Smooth muscle cell (in vitro differentiated cells): Measurements from ENCODE around the gene CCDC69. TPM values are rescaled to one million over a fixed set of nuclear protein-coding genes. Genes with fewer than 3 reads are reported as not detected.

ENCODE experiments used
- DNase-seq: peaks from one replicate; lab custom pipeline; 2025; ENCODE audit not compliant: unreplicated experiment; lab: John Stamatoyannopoulos, UW
- H2AFZ ChIP-seq: fragments of 200-600 bp; sonication (generic); 2 replicates; pipeline ENCODE4 v1.6.0; 2016; ENCODE audit warnings: antibody characterized with exemption, low read depth, mild to moderate bottlenecking
- H3F3A ChIP-seq: fragments of 200-600 bp; sonication (generic); 2 replicates; pipeline ENCODE4 v1.6.0; 2017; ENCODE audit warnings: antibody characterized with exemption, low read depth
- H3K27ac ChIP-seq: fragments of 200-600 bp; sonication (generic); 2 replicates; pipeline ENCODE4 v1.5.1; 2016; ENCODE audit warnings: low read depth, mild to moderate bottlenecking
- H3K27me3 ChIP-seq: fragments of 200-600 bp; sonication (generic); 2 replicates; pipeline ENCODE4 v1.6.1; 2016; ENCODE audit warnings: low read depth, mild to moderate bottlenecking
- H3K36me3 ChIP-seq: fragments of 200-600 bp; sonication (generic); 2 replicates; pipeline ENCODE4 v1.5.1; 2016; ENCODE audit warnings: low read depth
- H3K4me1 ChIP-seq: fragments of 200-600 bp; sonication (generic); 2 replicates; pipeline ENCODE4 v1.5.1; 2016; ENCODE audit warnings: low read depth
- H3K4me2 ChIP-seq: fragments of 200-600 bp; sonication (generic); 2 replicates; pipeline ENCODE4 v1.6.0; 2016; ENCODE audit warnings: mild to moderate bottlenecking
- H3K4me3 ChIP-seq: fragments of 200-600 bp; sonication (generic); 2 replicates; pipeline ENCODE4 v1.5.1; 2016; ENCODE audit warnings: mild to moderate bottlenecking
- H3K79me2 ChIP-seq: fragments of 200-600 bp; sonication (generic); 2 replicates; pipeline ENCODE4 v1.6.0; 2016; ENCODE audit warnings: low read depth, mild to moderate bottlenecking
- H3K9ac ChIP-seq: fragments of 200-600 bp; sonication (generic); 2 replicates; pipeline ENCODE4 v1.6.0; 2016; ENCODE audit warnings: low read depth
- H3K9me3 ChIP-seq: fragments of 200-600 bp; sonication (generic); replicated peaks from 2 replicates; pipeline ENCODE4 v1.5.1; 2016; ENCODE audit warnings: low read depth
- H4K20me1 ChIP-seq: fragments of 200-600 bp; sonication (generic); 2 replicates; pipeline ENCODE4 v1.6.0; 2016; ENCODE audit warnings: low read depth
- CTCF ChIP-seq: fragments of 200-600 bp; sonication (generic); IDR thresholded peaks from 2 replicates; pipeline ENCODE4 v1.5.1; 2017; ENCODE audit warnings: borderline replicate concordance, mild to moderate bottlenecking, antibody characterized with exemption; ENCODE audit not compliant: insufficient read depth, poor library complexity, severe bottlenecking
- WGBS: methylation state at CpG from one replicate; pipeline ENCODE4 v1.1.7; 2016; ENCODE audit warnings: low lambda C conversion rate; 5-methylcytosine and 5-hydroxymethylcytosine counted together
- polyA plus RNA-seq: library from polyadenylated mRNA; unstranded; fragments of >200 nt; fragmentation: Nextera tagmentation; extraction: Ambion mirVana; gene quantifications from 2 replicates; pipeline ENCODE4 v1.2.1, GENCODE V29; 2016
- total RNA-seq: library from RNA; depleted of rRNA; stranded (reverse); fragments of >200 nt; gene quantifications from 2 replicates; pipeline ENCODE4 v1.2.3, GENCODE V29; 2014

Gene CCDC69
- total and polyA plus RNA-seq, 2 experiments from 2014 or later = 1.1 to 1.2 TPM

- Histone ChIP-seq H3K4me3 (no peak overlapping the region), H2AFZ (no peak overlapping the region), H3K4me1 (peaks cover 4% of the 10 kb centered on the region), H3K36me3 (no peaks in the 10 kb centered on the region), H3K4me2 (no peak overlapping the region), H4K20me1 (no peaks in the 10 kb centered on the region), H3K27me3 (no peaks in the 10 kb centered on the region), H3K27ac (no peak overlapping the region), H3F3A (no peaks in the 10 kb centered on the region), H3K9me3 (no peaks in the 10 kb centered on the region), H3K79me2 (no peaks in the 10 kb centered on the region), H3K9ac (no peak overlapping the region)
- DNase-seq = no peak
- WGBS = 44% methylated on average over 11 of the region's 11 CpGs
- no peak for TF ChIP-seq CTCF
Measured at GRCh38 chr5:151267491-151268260, 43.8 kb upstream of the CCDC69 start.

- no peaks in the 10 kb centered on the region for H3K9me3 ChIP-seq
- no peaks in the 10 kb centered on the region for H3K27me3 ChIP-seq
- no peaks in the 10 kb centered on the region for H3K79me2 ChIP-seq
- WGBS = 71% methylated on average over 1 of the region's 1 CpG
- no peak for DNase-seq
- H4K20me1 ChIP-seq = no peaks in the 10 kb centered on the region
- H3F3A ChIP-seq = no peaks in the 10 kb centered on the region
- H3K4me1 ChIP-seq = no peaks in the 10 kb centered on the region
- no peak overlapping the region for H2AFZ ChIP-seq
- no peak overlapping the region for H3K9ac ChIP-seq
- no peak overlapping the region for H3K4me3 ChIP-seq
- H3K36me3 ChIP-seq = no peaks in the 10 kb centered on the region
- no peak for TF ChIP-seq CTCF
- peak overlapping the region; percentile 57 for H3K27ac ChIP-seq
- no peak overlapping the region for H3K4me2 ChIP-seq
Measured at GRCh38 chr5:151264113-151264512, 40.2 kb upstream of the CCDC69 start.

- no peak overlapping the region for H2AFZ ChIP-seq
- H3K36me3 ChIP-seq = no peaks in the 10 kb centered on the region
- no peaks in the 10 kb centered on the region for H4K20me1 ChIP-seq
- no peak overlapping the region for H3K4me3 ChIP-seq
- TF ChIP-seq CTCF = no peak
- no peak for DNase-seq
- no peaks in the 10 kb centered on the region for H3K27me3 ChIP-seq
- H3K9me3 ChIP-seq = no peaks in the 10 kb centered on the region
- WGBS = 84% methylated on average over 3 of the region's 3 CpGs
- H3K9ac ChIP-seq = no peak overlapping the region
- no peak overlapping the region for H3K4me2 ChIP-seq
- no peaks in the 10 kb centered on the region for H3K4me1 ChIP-seq
- H3K79me2 ChIP-seq = no peaks in the 10 kb centered on the region
- H3K27ac ChIP-seq = no peak overlapping the region
- H3F3A ChIP-seq = no peaks in the 10 kb centered on the region
Measured at GRCh38 chr5:151262532-151262931, 38.6 kb upstream of the CCDC69 start.

GRCh38 chr5:151259931-151260330 lies 36.0 kb upstream of the CCDC69 start:
- Histone ChIP-seq H3K79me2 (peaks cover 7% of the 10 kb centered on the region), H3K4me2 (no peak overlapping the region), H3K4me1 (no peaks in the 10 kb centered on the region), H3K27ac (no peak overlapping the region), H3K9ac (no peak overlapping the region), H3F3A (no peaks in the 10 kb centered on the region), H3K4me3 (no peak overlapping the region), H3K9me3 (no peaks in the 10 kb centered on the region), H3K27me3 (no peaks in the 10 kb centered on the region), H2AFZ (no peak overlapping the region), H4K20me1 (no peaks in the 10 kb centered on the region), H3K36me3 (no peaks in the 10 kb centered on the region)
- no peak for TF ChIP-seq CTCF
- WGBS = 96% methylated on average over 4 of the region's 4 CpGs
- DNase-seq = no peak
